GM13976 (cell line): ENCODE data around the gene OPRL1.

ENCODE experiments used
- DNase-seq: peaks from one replicate; pipeline ENCODE4 v3.0.0; 2012; ENCODE audit warnings: low spot score
- in situ Hi-C: fragments of 300-500 bp; cut with MboI; formaldehyde crosslinking; loops from one replicate; pipeline ENCODE4 v1.12.0; 2022; ENCODE audit warnings: low sequenced_read_pairs, mixed read lengths, inconsistent platforms; ENCODE audit not compliant: unreplicated experiment
- TF ChIP-seq, protein P1 (sequence below): IDR thresholded peaks from 2 replicates; pipeline ENCODE4 v1.5.1; 2012; ENCODE audit warnings: borderline replicate concordance, mild to moderate bottlenecking; ENCODE audit not compliant: insufficient read depth; ENCODE audit errors: extremely low read depth, missing control alignments, control extremely low read depth

OPRL1 gene

DNA sequence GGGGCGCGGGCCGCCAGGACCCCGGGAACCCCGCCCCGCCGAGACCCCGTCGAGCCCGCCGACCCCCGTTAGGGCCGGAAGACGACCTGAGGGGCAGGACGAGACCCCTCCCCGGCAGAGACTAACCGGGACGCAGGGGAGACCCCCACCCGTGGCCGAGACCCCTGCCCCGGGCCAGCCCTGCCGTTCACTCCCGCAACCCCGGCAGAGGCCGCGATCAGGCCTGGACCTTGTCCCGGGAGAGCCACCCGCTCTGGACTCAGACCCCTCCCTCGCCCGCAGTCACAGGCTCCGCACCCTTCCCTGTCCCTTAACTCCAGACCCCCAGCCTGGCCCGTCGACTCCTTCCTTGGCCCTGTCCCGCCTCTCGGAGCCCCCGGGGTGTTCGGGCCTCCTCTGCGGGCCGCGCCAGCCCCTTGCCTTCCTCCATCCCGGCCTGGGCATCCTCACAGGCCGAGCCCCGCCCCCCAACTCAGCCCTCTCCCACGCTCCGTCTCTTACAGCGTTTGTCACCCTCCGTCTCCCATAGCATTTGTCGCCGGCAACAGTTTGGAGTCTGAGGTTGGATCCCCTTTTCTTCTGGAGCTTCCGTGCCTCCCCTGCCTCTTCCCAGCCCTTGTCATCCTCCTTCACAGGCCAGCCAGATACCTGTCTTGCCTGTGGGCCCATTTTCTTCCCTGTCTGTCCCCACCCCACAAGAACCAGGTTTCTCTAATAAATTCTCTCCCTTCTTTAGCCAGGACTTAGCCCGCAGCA, 16.3 kb upstream of the OPRL1 start:
- no peak for DNase-seq
- in situ Hi-C loops: no loop called here
- TF ChIP-seq, protein P1, sequence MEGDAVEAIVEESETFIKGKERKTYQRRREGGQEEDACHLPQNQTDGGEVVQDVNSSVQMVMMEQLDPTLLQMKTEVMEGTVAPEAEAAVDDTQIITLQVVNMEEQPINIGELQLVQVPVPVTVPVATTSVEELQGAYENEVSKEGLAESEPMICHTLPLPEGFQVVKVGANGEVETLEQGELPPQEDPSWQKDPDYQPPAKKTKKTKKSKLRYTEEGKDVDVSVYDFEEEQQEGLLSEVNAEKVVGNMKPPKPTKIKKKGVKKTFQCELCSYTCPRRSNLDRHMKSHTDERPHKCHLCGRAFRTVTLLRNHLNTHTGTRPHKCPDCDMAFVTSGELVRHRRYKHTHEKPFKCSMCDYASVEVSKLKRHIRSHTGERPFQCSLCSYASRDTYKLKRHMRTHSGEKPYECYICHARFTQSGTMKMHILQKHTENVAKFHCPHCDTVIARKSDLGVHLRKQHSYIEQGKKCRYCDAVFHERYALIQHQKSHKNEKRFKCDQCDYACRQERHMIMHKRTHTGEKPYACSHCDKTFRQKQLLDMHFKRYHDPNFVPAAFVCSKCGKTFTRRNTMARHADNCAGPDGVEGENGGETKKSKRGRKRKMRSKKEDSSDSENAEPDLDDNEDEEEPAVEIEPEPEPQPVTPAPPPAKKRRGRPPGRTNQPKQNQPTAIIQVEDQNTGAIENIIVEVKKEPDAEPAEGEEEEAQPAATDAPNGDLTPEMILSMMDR: no peak

GRCh38 chr20:64064145-64064698, 15.7 kb upstream of the OPRL1 start:
- DNase-seq: no peak
- in situ Hi-C loops: no loop called here
- TF ChIP-seq, protein P1: no peak

GRCh38 chr20:64065062-64065973, 14.6 kb upstream of the OPRL1 start:
- in situ Hi-C loops: no loop called here
- DNase-seq: no peak

DNA sequence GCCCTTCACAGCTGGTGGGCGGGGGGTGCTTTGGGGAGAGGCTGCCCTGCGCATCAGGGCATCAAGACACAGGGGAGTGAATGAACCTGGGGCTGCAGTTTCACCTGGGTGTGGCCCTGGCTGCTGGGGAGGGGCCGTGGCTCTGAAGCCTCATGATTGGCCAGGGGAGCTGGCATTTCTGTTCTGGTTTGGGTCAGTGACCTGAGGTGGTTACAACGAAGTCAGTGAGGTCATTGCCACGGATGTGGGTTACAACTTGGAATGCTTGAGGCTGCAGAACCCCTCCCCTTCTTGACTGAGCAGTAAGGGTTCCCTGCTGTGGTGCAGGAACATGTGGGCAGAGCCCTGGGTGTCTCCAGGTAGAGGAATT, 13.9 kb upstream of the OPRL1 start:
- peak; percentile 85 for DNase-seq
- TF ChIP-seq, protein P1: no peak
- in situ Hi-C loops: no loop called here

More at GRCh38 chr20:64065062-64065973, 14.6 kb upstream of the OPRL1 start:
- TF ChIP-seq, protein P1: no peak

- DNase-seq: no peak
- TF ChIP-seq, protein P1: no peak
- in situ Hi-C loops: no loop called here
These were observed 12.8 kb upstream of the OPRL1 start for GRCh38 chr20:64067005-64067632.

- TF ChIP-seq, protein P1: no peak
- DNase-seq: no peak
- in situ Hi-C loops: no loop called here
These were observed 12.1 kb upstream of the OPRL1 start for GRCh38 chr20:64067733-64068307.
